Loucy (cell line): ENCODE results near the gene SCN9A.

Experiments used
- CTCF ChIP-seq: fragments of 200-600 bp; sonication (generic); conservative IDR thresholded peaks from 2 replicates; pipeline ENCODE4 v1.5.1; 2014; ENCODE audit warnings: mild to moderate bottlenecking, antibody characterized with exemption, low read length
- EZH2phosphoT487 ChIP-seq: fragments of 200-600 bp; IDR thresholded peaks from 2 replicates; pipeline ENCODE4 v1.6.1; 2018; ENCODE audit warnings: antibody characterized with exemption, mild to moderate bottlenecking, moderate library complexity, borderline replicate concordance

GRCh38 chr2:166341426-166341825 is 34.3 kb downstream of the SCN9A start:
- TF ChIP-seq EZH2phosphoT487 (no peak), CTCF (no peak)
